HUES6 (cell line): ENCODE measurements around the gene PRAMEF8.
"Not testable (repeated sequence)": the region's sequence is repeated elsewhere in the genome, so short reads cannot be mapped to it uniquely, and the experiment has no call there.

ENCODE experiments used
- H3K27ac ChIP-seq: 2 replicates; pipeline ENCODE4 v1.7.0; 2013; ENCODE audit warnings: low read depth, mild to moderate bottlenecking, low read length, inconsistent platforms
- H3K27me3 ChIP-seq: 2 replicates; pipeline ENCODE4 v1.6.1; 2013; ENCODE audit warnings: low read length; ENCODE audit not compliant: control insufficient read depth, insufficient read depth
- H3K36me3 ChIP-seq: 2 replicates; pipeline ENCODE4 v1.6.1; 2013; ENCODE audit warnings: low read length; ENCODE audit not compliant: control insufficient read depth, insufficient read depth
- H3K4me1 ChIP-seq: 2 replicates; pipeline ENCODE4 v1.6.1; 2013; ENCODE audit warnings: low read length; ENCODE audit not compliant: control insufficient read depth, insufficient read depth
- H3K4me3 ChIP-seq: 2 replicates; pipeline ENCODE4 v1.5.1; 2013; ENCODE audit warnings: low read depth, low read length
- H3K9ac ChIP-seq: one replicate; pipeline ENCODE4 v1.6.1; 2013; ENCODE audit warnings: mild to moderate bottlenecking, low read length
- H3K9me3 ChIP-seq: 2 replicates; pipeline ENCODE4 v1.6.1; 2013; ENCODE audit warnings: low read depth, low read length; ENCODE audit not compliant: control insufficient read depth, insufficient read depth

Gene PRAMEF8

GRCh38 chr1:13247122-13247521 lies 37.8 kb downstream of the PRAMEF8 start:
- peaks cover 31% of the 10 kb centered on the region; the same call in 1 of the 2 replicates for H3K9me3 ChIP-seq
- H3K27me3 ChIP-seq, H3K27ac ChIP-seq, H3K36me3 ChIP-seq, H3K4me1 ChIP-seq, H3K4me3 ChIP-seq, H3K9ac ChIP-seq: not testable (repeated sequence)

- not testable (repeated sequence) for H3K27me3 ChIP-seq, H3K27ac ChIP-seq, H3K4me1 ChIP-seq, H3K36me3 ChIP-seq, H3K9ac ChIP-seq, H3K4me3 ChIP-seq
- peaks cover 34% of the 10 kb centered on the region; the same call in 1 of the 2 replicates for H3K9me3 ChIP-seq
Observed at GRCh38 chr1:13246554-13246871, 38.4 kb downstream of the PRAMEF8 start.

- H3K9ac ChIP-seq, H3K36me3 ChIP-seq, H3K27ac ChIP-seq, H3K4me3 ChIP-seq, H3K4me1 ChIP-seq, H3K27me3 ChIP-seq: not testable (repeated sequence)
- H3K9me3 ChIP-seq: peaks cover 35% of the 10 kb centered on the region; the same call in 1 of the 2 replicates
Observed at GRCh38 chr1:13245841-13246553, 38.9 kb downstream of the PRAMEF8 start.

- H3K4me1 ChIP-seq, H3K27me3 ChIP-seq, H3K27ac ChIP-seq, H3K36me3 ChIP-seq, H3K9ac ChIP-seq, H3K4me3 ChIP-seq: not testable (repeated sequence)
- H3K9me3 ChIP-seq: peaks cover 38% of the 10 kb centered on the region; the same call in 1 of the 2 replicates
Observed at GRCh38 chr1:13243536-13244263, 41.2 kb downstream of the PRAMEF8 start.

- H3K9me3 ChIP-seq: peaks cover 21% of the 10 kb centered on the region; the same call in 1 of the 2 replicates
- H3K27ac ChIP-seq, H3K36me3 ChIP-seq, H3K4me1 ChIP-seq, H3K27me3 ChIP-seq, H3K9ac ChIP-seq, H3K4me3 ChIP-seq: not testable (repeated sequence)
Observed at GRCh38 chr1:13239633-13240032, 45.3 kb downstream of the PRAMEF8 start.

- peaks cover 30% of the 10 kb centered on the region; the same call in 1 of the 2 replicates for H3K9me3 ChIP-seq
- not testable (repeated sequence) for H3K4me3 ChIP-seq, H3K27ac ChIP-seq, H3K36me3 ChIP-seq, H3K4me1 ChIP-seq, H3K27me3 ChIP-seq, H3K9ac ChIP-seq
Observed at GRCh38 chr1:13237572-13237971, 47.4 kb downstream of the PRAMEF8 start.

GRCh38 chr1:13234057-13234456 lies 50.9 kb downstream of the PRAMEF8 start:
- not testable (repeated sequence) for H3K9ac ChIP-seq, H3K4me3 ChIP-seq, H3K36me3 ChIP-seq, H3K27me3 ChIP-seq, H3K27ac ChIP-seq, H3K4me1 ChIP-seq
- peaks cover 40% of the 10 kb centered on the region; the same call in 1 of the 2 replicates for H3K9me3 ChIP-seq

- H3K4me3 ChIP-seq, H3K4me1 ChIP-seq, H3K27ac ChIP-seq, H3K9ac ChIP-seq, H3K36me3 ChIP-seq, H3K27me3 ChIP-seq: not testable (repeated sequence)
- H3K9me3 ChIP-seq: peaks cover 47% of the 10 kb centered on the region; the same call in 1 of the 2 replicates
Observed at GRCh38 chr1:13232056-13232455, 52.9 kb downstream of the PRAMEF8 start.
